SK-N-SH treated with all-trans-retinoic acid at 6 μM for 48 hours (cell line): ENCODE measurements around the gene SFMBT2.

Experiments used
- ARNTL ChIP-seq: fragments of 450-650 bp; formaldehyde crosslinking; IDR thresholded peaks from 2 replicates; pipeline ENCODE4 v1.5.0; 2020; ENCODE audit warnings: low read depth, mild to moderate bottlenecking, moderate library complexity, borderline replicate concordance
- BACH2 ChIP-seq: fragments of 250-450 bp; sonication (Bioruptor Pico); IDR thresholded peaks from 2 replicates; pipeline ENCODE4 v1.9.0; 2021; ENCODE audit warnings: mild to moderate bottlenecking, borderline replicate concordance
- ISL1 ChIP-seq: fragments of 250-450 bp; sonication (Bioruptor Pico); IDR thresholded peaks from 2 replicates; pipeline ENCODE4 v2.1.2; 2022; ENCODE audit warnings: mild to moderate bottlenecking, moderate library complexity
- PATZ1 ChIP-seq: fragments of 250-450 bp; sonication (Bioruptor Pico); IDR thresholded peaks from 2 replicates; pipeline ENCODE4 v1.8.0; 2020; ENCODE audit warnings: mild to moderate bottlenecking, moderate library complexity, borderline replicate concordance
- PPARA ChIP-seq: fragments of 250-450 bp; sonication (Bioruptor Pico); IDR thresholded peaks from 2 replicates; pipeline ENCODE4 v1.5.0; 2020; ENCODE audit warnings: mild to moderate bottlenecking, borderline replicate concordance
- SNAI2 ChIP-seq: fragments of 250-450 bp; sonication (Bioruptor Pico); IDR thresholded peaks from 2 replicates; pipeline ENCODE4 v1.5.0; 2020; ENCODE audit warnings: mild to moderate bottlenecking, moderate library complexity
- TOX ChIP-seq: fragments of 250-450 bp; sonication (Bioruptor Pico); IDR thresholded peaks from 2 replicates; pipeline ENCODE4 v1.8.0; 2021; ENCODE audit warnings: mild to moderate bottlenecking, moderate library complexity, borderline replicate concordance
- TSHZ2 ChIP-seq: fragments of 250-450 bp; sonication (Bioruptor Pico); IDR thresholded peaks from 2 replicates; pipeline ENCODE4 v1.5.0; 2020; ENCODE audit warnings: mild to moderate bottlenecking, moderate library complexity
- ZFP3 ChIP-seq: fragments of 250-450 bp; sonication (Bioruptor Pico); IDR thresholded peaks from 2 replicates; pipeline ENCODE4 v1.5.0; 2020; ENCODE audit warnings: mild to moderate bottlenecking, moderate library complexity
- ZNF8 ChIP-seq: fragments of 450-650 bp; formaldehyde crosslinking; IDR thresholded peaks from 2 replicates; pipeline ENCODE4 v1.5.0; 2020; ENCODE audit warnings: mild to moderate bottlenecking, moderate library complexity
- TF ChIP-seq, protein P1 (sequence below): fragments of 250-450 bp; sonication (Bioruptor Pico); IDR thresholded peaks from 2 replicates; pipeline ENCODE4 v1.5.1; 2021; ENCODE audit warnings: mild to moderate bottlenecking, moderate library complexity

- TF ChIP-seq TSHZ2 (CRISPR knock-in tag) (peak; percentile 27; the same call in 1 of the 2 replicates), ARNTL (CRISPR knock-in tag) (no peak), PATZ1 (CRISPR knock-in tag) (no peak), ZFP3 (no peak), SNAI2 (CRISPR knock-in tag) (no peak), ZNF8 (CRISPR knock-in tag) (no peak), ISL1 (CRISPR knock-in tag) (no peak), PPARA (CRISPR knock-in tag) (no peak), TOX (CRISPR knock-in tag) (no peak), BACH2 (no peak)
- TF ChIP-seq, protein P1, sequence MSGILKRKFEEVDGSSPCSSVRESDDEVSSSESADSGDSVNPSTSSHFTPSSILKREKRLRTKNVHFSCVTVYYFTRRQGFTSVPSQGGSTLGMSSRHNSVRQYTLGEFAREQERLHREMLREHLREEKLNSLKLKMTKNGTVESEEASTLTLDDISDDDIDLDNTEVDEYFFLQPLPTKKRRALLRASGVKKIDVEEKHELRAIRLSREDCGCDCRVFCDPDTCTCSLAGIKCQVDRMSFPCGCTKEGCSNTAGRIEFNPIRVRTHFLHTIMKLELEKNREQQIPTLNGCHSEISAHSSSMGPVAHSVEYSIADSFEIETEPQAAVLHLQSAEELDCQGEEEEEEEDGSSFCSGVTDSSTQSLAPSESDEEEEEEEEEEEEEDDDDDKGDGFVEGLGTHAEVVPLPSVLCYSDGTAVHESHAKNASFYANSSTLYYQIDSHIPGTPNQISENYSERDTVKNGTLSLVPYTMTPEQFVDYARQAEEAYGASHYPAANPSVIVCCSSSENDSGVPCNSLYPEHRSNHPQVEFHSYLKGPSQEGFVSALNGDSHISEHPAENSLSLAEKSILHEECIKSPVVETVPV (CRISPR knock-in tag): no peak
These were observed 159.0 kb downstream of the SFMBT2 start for GRCh38 chr10:7251696-7252465.
